PFSK-1 (cell line): ENCODE measurements around the gene ONECUT3.

ENCODE experiments used
- FOXP2 ChIP-seq: optimal IDR thresholded peaks from 2 replicates; pipeline ENCODE3; 2011; ENCODE audit warnings: borderline replicate concordance, control low read depth, inconsistent platforms; ENCODE audit not compliant: insufficient read depth; ENCODE audit errors: extremely low read length, extremely low read depth
- POLR2AphosphoS5 ChIP-seq: IDR thresholded peaks from 2 replicates; pipeline ENCODE4 v1.6.1; 2012; ENCODE audit warnings: low read depth, mild to moderate bottlenecking, control low read depth, low read length, moderate library complexity
- REST ChIP-seq, 2 experiments: IDR thresholded peaks; 2 replicates each; pipeline versions ENCODE4 v1.6.1 to v1.8.0; 2011 to 2012; ENCODE audit warnings: low read depth in 2 of 2, low read length in 2 of 2, control low read depth in 1 of 2, inconsistent platforms in 1 of 2, mild to moderate bottlenecking in 1 of 2, moderate library complexity in 1 of 2; ENCODE audit not compliant: insufficient read depth in 1 of 2
- SIN3A ChIP-seq: IDR thresholded peaks from 2 replicates; pipeline ENCODE4 v1.6.1; 2012; ENCODE audit warnings: mild to moderate bottlenecking, low read length, moderate library complexity, borderline replicate concordance; ENCODE audit not compliant: insufficient read depth
- TAF1 ChIP-seq: IDR thresholded peaks from 2 replicates; pipeline ENCODE4 v1.6.1; 2012; ENCODE audit warnings: low read length, control low read depth, borderline replicate concordance; ENCODE audit not compliant: insufficient read depth

Gene ONECUT3

GRCh38 chr19:1796395-1797142 is 43.3 kb downstream of the ONECUT3 start:
- TF ChIP-seq FOXP2 (no peak), REST (IDR thresholded peaks at IDR 0.05; ENCODE audit: insufficient read depth in 1 of 2, low read depth in 2 of 2, low read length in 2 of 2) (no peak), SIN3A (no peak), TAF1 (no peak), POLR2AphosphoS5 (no peak)

GRCh38 chr19:1799695-1800342 is 46.5 kb downstream of the ONECUT3 start:
- TF ChIP-seq REST (IDR thresholded peaks at IDR 0.05; ENCODE audit: insufficient read depth in 1 of 2, low read depth in 2 of 2, low read length in 2 of 2) (no peak), TAF1 (no peak), POLR2AphosphoS5 (no peak), SIN3A (no peak), FOXP2 (no peak)

- no peak for TF ChIP-seq TAF1
- TF ChIP-seq SIN3A: no peak
- TF ChIP-seq FOXP2: no peak
- no peak for TF ChIP-seq POLR2AphosphoS5
- no peak for TF ChIP-seq REST (IDR thresholded peaks at IDR 0.05; ENCODE audit: insufficient read depth in 1 of 2, low read depth in 2 of 2, low read length in 2 of 2)
These were observed 51.6 kb downstream of the ONECUT3 start for GRCh38 chr19:1804858-1805257.

- TF ChIP-seq FOXP2: no peak
- no peak for TF ChIP-seq REST (IDR thresholded peaks at IDR 0.05; ENCODE audit: insufficient read depth in 1 of 2, low read depth in 2 of 2, low read length in 2 of 2)
- no peak for TF ChIP-seq POLR2AphosphoS5
- no peak for TF ChIP-seq SIN3A
- TF ChIP-seq TAF1: no peak
These were observed 52.3 kb downstream of the ONECUT3 start for GRCh38 chr19:1805401-1806183.
